ENCODE measurements around the gene RFT1. TPM values are rescaled to one million over a fixed set of nuclear protein-coding genes. Genes with fewer than 3 reads are reported as not detected.

Gene RFT1
- total and polyA plus RNA-seq, 2 donors (not counting 3 experiments of a cell fraction or from before 2014, with no cell fraction given): 29.8 to 39.9 TPM

GRCh38 chr3:53113293-53114010, 16.8 kb downstream of the RFT1 start:
- peak overlapping the region; percentile 52 for H2AFZ ChIP-seq (ENCODE audit: low read depth, low read length)

More at GRCh38 chr3:53113293-53114010, 16.8 kb downstream of the RFT1 start:
- ChIA-PET POLR2A (no interaction called here), CTCF (interaction anchor here (1.0 to 5.0 kb wide), 19 partner anchors 9 to 252 kb away, joined by 3 to 155 read pairs (median 8); partner anchors contain the start of gene PRKCD)
- dilution Hi-C loops (cut with MboI; ENCODE audit: extremely low pct_ligation_motif_present, low sequenced_read_pairs): no loop called here
- H3K9me3 ChIP-seq (replicated peaks; ENCODE audit: control insufficient read depth, insufficient read depth, low read length): no peaks in the 10 kb centered on the region
- no peak for FAIRE-seq
- no peak overlapping the region for H3K27ac ChIP-seq (ENCODE audit: insufficient read depth, low read depth, low read length)
- H3K36me3 ChIP-seq (ENCODE audit: control insufficient read depth in 2 of 2, extremely low read depth in 1 of 2, insufficient read depth in 2 of 2, low read length in 2 of 2): peaks cover 6 to 13% of the 10 kb centered on the region in 2 experiments
- H3K4me2 ChIP-seq (ENCODE audit: insufficient read depth, low read length): no peak overlapping the region
- no peak overlapping the region for H3K9ac ChIP-seq (replicated peaks; ENCODE audit: extremely low read depth, insufficient read depth, low read length)
- TF ChIP-seq FOS (IDR thresholded peaks at IDR 0.05; ENCODE audit: borderline replicate concordance, insufficient read depth, low read length): no peak
- no peak for TF ChIP-seq MAX (IDR thresholded peaks at IDR 0.05; ENCODE audit: insufficient read depth, insufficient read length)
- no peak for TF ChIP-seq EZH2 (IDR thresholded peaks at IDR 0.05; ENCODE audit: borderline replicate concordance, low read depth, low read length, severe bottlenecking)
- TF ChIP-seq POLR2A (IDR thresholded peaks at IDR 0.05; ENCODE audit: low read depth, low read length): no peak
- TF ChIP-seq, protein P1, sequence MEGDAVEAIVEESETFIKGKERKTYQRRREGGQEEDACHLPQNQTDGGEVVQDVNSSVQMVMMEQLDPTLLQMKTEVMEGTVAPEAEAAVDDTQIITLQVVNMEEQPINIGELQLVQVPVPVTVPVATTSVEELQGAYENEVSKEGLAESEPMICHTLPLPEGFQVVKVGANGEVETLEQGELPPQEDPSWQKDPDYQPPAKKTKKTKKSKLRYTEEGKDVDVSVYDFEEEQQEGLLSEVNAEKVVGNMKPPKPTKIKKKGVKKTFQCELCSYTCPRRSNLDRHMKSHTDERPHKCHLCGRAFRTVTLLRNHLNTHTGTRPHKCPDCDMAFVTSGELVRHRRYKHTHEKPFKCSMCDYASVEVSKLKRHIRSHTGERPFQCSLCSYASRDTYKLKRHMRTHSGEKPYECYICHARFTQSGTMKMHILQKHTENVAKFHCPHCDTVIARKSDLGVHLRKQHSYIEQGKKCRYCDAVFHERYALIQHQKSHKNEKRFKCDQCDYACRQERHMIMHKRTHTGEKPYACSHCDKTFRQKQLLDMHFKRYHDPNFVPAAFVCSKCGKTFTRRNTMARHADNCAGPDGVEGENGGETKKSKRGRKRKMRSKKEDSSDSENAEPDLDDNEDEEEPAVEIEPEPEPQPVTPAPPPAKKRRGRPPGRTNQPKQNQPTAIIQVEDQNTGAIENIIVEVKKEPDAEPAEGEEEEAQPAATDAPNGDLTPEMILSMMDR (IDR thresholded peaks at IDR 0.05; ENCODE audit: extremely low read depth in 1 of 2, insufficient read depth in 1 of 2, low read depth in 1 of 2, low read length in 2 of 2): no peak
- no peak for TF ChIP-seq POLR2AphosphoS5 (IDR thresholded peaks at IDR 0.05; ENCODE audit: insufficient read depth, low read depth, low read length)
- no peak for TF ChIP-seq MYC (IDR thresholded peaks at IDR 0.05; ENCODE audit: low read depth, low read length)
- TF ChIP-seq JUN (IDR thresholded peaks at IDR 0.05; ENCODE audit: borderline replicate concordance, insufficient read depth, insufficient read length, low read depth): no peak
- TF ChIP-seq GATA2 (IDR thresholded peaks at IDR 0.05; ENCODE audit: insufficient read depth, insufficient read length, low read depth, low read length): no peak
- H4K20me1 ChIP-seq (replicated peaks; ENCODE audit: control insufficient read depth, extremely low read depth, insufficient read depth, low read length): no peaks in the 10 kb centered on the region
- no peak for DNase-seq (ENCODE audit: low read depth, low spot score)
- H3K4me3 ChIP-seq (replicated peaks in 1 of 3; ENCODE audit: insufficient read depth in 1 of 3, low read depth in 1 of 3, low read length in 3 of 3): no peak overlapping the region
- H3K79me2 ChIP-seq (ENCODE audit: control insufficient read depth, insufficient read depth, low read length): no peaks in the 10 kb centered on the region
- BruUV-seq (replicated peaks): no TSS peak
- intact Hi-C loops (cut with micrococcal nuclease): loop anchor here (1.0 to 10.0 kb wide), 2 partner anchors 83 to 181 kb away; no protein-coding TSS in a partner anchor
- no peaks in the 10 kb centered on the region for H3K9me1 ChIP-seq (replicated peaks; ENCODE audit: control insufficient read depth, extremely low read depth, insufficient read depth, low read length)
- no peaks in the 10 kb centered on the region for H3K27me3 ChIP-seq (ENCODE audit: control insufficient read depth in 2 of 2, insufficient read depth in 2 of 2, low read length in 2 of 2)
- H3K4me1 ChIP-seq (ENCODE audit: control insufficient read depth, extremely low read depth, insufficient read depth, low read length): no peaks in the 10 kb centered on the region
